Liver (tissue), 3 donors: Measurements from ENCODE around the gene GSPT1.

Experiments used
- EGR1 ChIP-seq, 2 donors: IDR thresholded peaks; 2 replicates each; pipeline ENCODE4 v1.6.1; 2016 to 2018; ENCODE audit warnings: antibody characterized with exemption in 2 of 2, low read depth in 2 of 2
- RAD21 ChIP-seq, 2 donors: IDR thresholded peaks; 2 replicates each; pipeline ENCODE4 v1.6.1; 2016; ENCODE audit warnings: antibody characterized with exemption in 2 of 2, mild to moderate bottlenecking in 2 of 2
- TAF1 ChIP-seq: conservative IDR thresholded peaks from 2 replicates; pipeline ENCODE4 v1.6.1; 2016; ENCODE audit warnings: antibody characterized with exemption, mild to moderate bottlenecking
- YY1 ChIP-seq: IDR thresholded peaks from 2 replicates; pipeline ENCODE4 v1.6.1; 2016; ENCODE audit warnings: antibody characterized with exemption, mild to moderate bottlenecking
- TF ChIP-seq, protein P1 (sequence below): fragments of 150-350 bp; IDR thresholded peaks from 2 replicates; pipeline ENCODE4 v1.5.1; 2017; ENCODE audit warnings: improper control_type of control experiment, low read depth, low read length; ENCODE audit not compliant: missing input control
- TF ChIP-seq, protein P2 (sequence below): IDR thresholded peaks from 2 replicates; pipeline ENCODE4 v1.6.1; 2016; ENCODE audit warnings: antibody characterized with exemption, mild to moderate bottlenecking
- TF ChIP-seq, protein P3 (sequence below): IDR thresholded peaks from 2 replicates; pipeline ENCODE4 v1.6.1; 2016; ENCODE audit warnings: antibody characterized with exemption
- donor health status: healthy.
- donor health status: healthy.

DNA sequence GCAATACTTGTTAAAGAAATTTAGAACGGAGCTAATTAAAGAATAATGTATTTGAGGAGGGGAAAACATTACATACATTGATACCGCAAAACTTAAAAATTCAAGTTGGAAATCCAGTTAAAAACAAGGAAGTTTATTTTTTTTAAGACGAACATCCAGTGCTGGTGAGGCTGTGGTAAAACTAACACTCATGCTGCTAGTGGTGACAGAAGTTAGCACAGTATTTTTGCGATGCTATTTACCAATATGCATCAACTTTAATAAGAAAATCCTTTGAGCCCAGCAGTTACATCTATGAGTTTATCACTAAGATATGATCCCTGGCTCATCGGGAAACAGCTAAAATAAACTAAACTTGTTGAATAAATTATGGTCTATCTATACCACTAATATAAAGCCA, 31.7 kb downstream of the GSPT1 start:
- TF ChIP-seq, protein P1, sequence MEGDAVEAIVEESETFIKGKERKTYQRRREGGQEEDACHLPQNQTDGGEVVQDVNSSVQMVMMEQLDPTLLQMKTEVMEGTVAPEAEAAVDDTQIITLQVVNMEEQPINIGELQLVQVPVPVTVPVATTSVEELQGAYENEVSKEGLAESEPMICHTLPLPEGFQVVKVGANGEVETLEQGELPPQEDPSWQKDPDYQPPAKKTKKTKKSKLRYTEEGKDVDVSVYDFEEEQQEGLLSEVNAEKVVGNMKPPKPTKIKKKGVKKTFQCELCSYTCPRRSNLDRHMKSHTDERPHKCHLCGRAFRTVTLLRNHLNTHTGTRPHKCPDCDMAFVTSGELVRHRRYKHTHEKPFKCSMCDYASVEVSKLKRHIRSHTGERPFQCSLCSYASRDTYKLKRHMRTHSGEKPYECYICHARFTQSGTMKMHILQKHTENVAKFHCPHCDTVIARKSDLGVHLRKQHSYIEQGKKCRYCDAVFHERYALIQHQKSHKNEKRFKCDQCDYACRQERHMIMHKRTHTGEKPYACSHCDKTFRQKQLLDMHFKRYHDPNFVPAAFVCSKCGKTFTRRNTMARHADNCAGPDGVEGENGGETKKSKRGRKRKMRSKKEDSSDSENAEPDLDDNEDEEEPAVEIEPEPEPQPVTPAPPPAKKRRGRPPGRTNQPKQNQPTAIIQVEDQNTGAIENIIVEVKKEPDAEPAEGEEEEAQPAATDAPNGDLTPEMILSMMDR = no peak
- TF ChIP-seq, protein P2, sequence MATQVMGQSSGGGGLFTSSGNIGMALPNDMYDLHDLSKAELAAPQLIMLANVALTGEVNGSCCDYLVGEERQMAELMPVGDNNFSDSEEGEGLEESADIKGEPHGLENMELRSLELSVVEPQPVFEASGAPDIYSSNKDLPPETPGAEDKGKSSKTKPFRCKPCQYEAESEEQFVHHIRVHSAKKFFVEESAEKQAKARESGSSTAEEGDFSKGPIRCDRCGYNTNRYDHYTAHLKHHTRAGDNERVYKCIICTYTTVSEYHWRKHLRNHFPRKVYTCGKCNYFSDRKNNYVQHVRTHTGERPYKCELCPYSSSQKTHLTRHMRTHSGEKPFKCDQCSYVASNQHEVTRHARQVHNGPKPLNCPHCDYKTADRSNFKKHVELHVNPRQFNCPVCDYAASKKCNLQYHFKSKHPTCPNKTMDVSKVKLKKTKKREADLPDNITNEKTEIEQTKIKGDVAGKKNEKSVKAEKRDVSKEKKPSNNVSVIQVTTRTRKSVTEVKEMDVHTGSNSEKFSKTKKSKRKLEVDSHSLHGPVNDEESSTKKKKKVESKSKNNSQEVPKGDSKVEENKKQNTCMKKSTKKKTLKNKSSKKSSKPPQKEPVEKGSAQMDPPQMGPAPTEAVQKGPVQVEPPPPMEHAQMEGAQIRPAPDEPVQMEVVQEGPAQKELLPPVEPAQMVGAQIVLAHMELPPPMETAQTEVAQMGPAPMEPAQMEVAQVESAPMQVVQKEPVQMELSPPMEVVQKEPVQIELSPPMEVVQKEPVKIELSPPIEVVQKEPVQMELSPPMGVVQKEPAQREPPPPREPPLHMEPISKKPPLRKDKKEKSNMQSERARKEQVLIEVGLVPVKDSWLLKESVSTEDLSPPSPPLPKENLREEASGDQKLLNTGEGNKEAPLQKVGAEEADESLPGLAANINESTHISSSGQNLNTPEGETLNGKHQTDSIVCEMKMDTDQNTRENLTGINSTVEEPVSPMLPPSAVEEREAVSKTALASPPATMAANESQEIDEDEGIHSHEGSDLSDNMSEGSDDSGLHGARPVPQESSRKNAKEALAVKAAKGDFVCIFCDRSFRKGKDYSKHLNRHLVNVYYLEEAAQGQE = no peak
- TF ChIP-seq TAF1 = no peak
- no peak for TF ChIP-seq EGR1 (IDR thresholded peaks at IDR 0.05; ENCODE audit: low read depth in 2 of 2)
- no peak for TF ChIP-seq YY1
- TF ChIP-seq, protein P3, sequence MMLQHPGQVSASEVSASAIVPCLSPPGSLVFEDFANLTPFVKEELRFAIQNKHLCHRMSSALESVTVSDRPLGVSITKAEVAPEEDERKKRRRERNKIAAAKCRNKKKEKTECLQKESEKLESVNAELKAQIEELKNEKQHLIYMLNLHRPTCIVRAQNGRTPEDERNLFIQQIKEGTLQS = no peak
- TF ChIP-seq RAD21 (IDR thresholded peaks at IDR 0.05) = no peak
